Measurements from ENCODE around the gene PEX14. TPM values are rescaled to one million over a fixed set of nuclear protein-coding genes. Genes with fewer than 3 reads are reported as not detected.
A peak's percentile ranks its signal among the peaks of the same experiment; 100 is the strongest.

Gene PEX14
- total and polyA plus RNA-seq, 2 experiments from 2014 or later, result 17.6 to 19.6 TPM

DNA sequence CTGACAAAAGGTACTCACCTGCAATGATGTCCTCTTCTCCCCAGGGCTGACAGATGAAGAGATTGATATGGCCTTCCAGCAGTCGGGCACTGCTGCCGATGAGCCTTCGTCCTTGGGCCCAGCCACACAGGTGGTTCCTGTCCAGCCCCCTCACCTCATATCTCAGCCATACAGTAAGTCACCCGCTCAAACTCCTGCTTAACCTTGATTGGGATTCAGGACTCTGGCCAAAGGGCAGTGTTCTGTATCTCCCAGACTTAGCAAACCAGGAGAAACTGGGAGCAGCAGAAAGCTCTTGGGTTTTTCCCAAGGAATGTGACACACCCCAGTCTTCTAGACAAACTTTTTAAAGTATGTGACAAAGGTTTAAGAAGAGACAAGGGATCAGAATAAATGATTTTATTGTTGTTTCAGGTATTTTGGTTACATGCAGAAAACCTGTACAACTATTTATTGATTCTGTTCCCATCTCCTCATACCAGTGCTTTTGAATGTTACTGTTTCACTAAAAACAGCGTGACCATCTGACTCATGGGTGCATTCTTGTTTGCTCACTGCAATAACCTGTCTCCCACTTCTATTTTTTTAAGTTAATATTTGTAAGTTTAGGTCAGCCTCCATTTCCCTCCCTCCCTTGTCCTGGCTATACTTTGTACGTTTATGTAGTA, 124.6 kb downstream of the PEX14 start:
- H3K79me2 ChIP-seq (replicated peaks; ENCODE audit: insufficient read depth), result no peaks in the 10 kb centered on the region
- H2AFZ ChIP-seq, result no peak overlapping the region
- H3K27ac Mint-ChIP-seq, result no peak overlapping the region
- H3K27me3 Mint-ChIP-seq (ENCODE audit: insufficient read depth, low read depth, poor library complexity), result peaks cover 17% of the 10 kb centered on the region
- no peaks in the 10 kb centered on the region for H3K36me3 Mint-ChIP-seq (ENCODE audit: low read depth)
- peaks cover 3% of the 10 kb centered on the region; the same call in 1 of the 2 replicates for H4K20me1 ChIP-seq (replicated peaks; ENCODE audit: insufficient read depth)
- H3K4me1 Mint-ChIP-seq, result peaks cover 48% of the 10 kb centered on the region
- H3K9me3 Mint-ChIP-seq, result no peaks in the 10 kb centered on the region
- no peak overlapping the region for H3K4me2 ChIP-seq
- H3K4me1 ChIP-seq (ENCODE audit: insufficient read depth), result peaks cover 18% of the 10 kb centered on the region
- peaks cover 2% of the 10 kb centered on the region; the same call in 1 of the 2 replicates for H3F3A ChIP-seq (replicated peaks; ENCODE audit: low read depth)
- H3K9me2 ChIP-seq (ENCODE audit: insufficient read depth), result no peaks in the 10 kb centered on the region
- no peak for ATAC-seq
- DNase-seq (ENCODE audit: low spot score), result no peak
- no peaks in the 10 kb centered on the region for H3K27me3 ChIP-seq (ENCODE audit: insufficient read depth)
- no peak overlapping the region for H3K4me3 ChIP-seq
- H3K27ac ChIP-seq (ENCODE audit: low read depth), result no peak overlapping the region
- H3K36me3 ChIP-seq (ENCODE audit: insufficient read depth), result peaks cover 5% of the 10 kb centered on the region; the same call in 1 of the 2 replicates
- TF ChIP-seq, protein P1, sequence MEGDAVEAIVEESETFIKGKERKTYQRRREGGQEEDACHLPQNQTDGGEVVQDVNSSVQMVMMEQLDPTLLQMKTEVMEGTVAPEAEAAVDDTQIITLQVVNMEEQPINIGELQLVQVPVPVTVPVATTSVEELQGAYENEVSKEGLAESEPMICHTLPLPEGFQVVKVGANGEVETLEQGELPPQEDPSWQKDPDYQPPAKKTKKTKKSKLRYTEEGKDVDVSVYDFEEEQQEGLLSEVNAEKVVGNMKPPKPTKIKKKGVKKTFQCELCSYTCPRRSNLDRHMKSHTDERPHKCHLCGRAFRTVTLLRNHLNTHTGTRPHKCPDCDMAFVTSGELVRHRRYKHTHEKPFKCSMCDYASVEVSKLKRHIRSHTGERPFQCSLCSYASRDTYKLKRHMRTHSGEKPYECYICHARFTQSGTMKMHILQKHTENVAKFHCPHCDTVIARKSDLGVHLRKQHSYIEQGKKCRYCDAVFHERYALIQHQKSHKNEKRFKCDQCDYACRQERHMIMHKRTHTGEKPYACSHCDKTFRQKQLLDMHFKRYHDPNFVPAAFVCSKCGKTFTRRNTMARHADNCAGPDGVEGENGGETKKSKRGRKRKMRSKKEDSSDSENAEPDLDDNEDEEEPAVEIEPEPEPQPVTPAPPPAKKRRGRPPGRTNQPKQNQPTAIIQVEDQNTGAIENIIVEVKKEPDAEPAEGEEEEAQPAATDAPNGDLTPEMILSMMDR (conservative IDR thresholded peaks at IDR 0.05; ENCODE audit: low read depth in 2 of 2), result no peak
- TF ChIP-seq ZNF114 (CRISPR knock-in tag; IDR thresholded peaks at IDR 0.05) (no peak), EZH2phosphoT487 (IDR thresholded peaks at IDR 0.05; ENCODE audit: unreplicated experiment) (no peak), NANOG (IDR thresholded peaks at IDR 0.05; ENCODE audit: borderline replicate concordance) (no peak)
- TF ChIP-seq, protein P2, sequence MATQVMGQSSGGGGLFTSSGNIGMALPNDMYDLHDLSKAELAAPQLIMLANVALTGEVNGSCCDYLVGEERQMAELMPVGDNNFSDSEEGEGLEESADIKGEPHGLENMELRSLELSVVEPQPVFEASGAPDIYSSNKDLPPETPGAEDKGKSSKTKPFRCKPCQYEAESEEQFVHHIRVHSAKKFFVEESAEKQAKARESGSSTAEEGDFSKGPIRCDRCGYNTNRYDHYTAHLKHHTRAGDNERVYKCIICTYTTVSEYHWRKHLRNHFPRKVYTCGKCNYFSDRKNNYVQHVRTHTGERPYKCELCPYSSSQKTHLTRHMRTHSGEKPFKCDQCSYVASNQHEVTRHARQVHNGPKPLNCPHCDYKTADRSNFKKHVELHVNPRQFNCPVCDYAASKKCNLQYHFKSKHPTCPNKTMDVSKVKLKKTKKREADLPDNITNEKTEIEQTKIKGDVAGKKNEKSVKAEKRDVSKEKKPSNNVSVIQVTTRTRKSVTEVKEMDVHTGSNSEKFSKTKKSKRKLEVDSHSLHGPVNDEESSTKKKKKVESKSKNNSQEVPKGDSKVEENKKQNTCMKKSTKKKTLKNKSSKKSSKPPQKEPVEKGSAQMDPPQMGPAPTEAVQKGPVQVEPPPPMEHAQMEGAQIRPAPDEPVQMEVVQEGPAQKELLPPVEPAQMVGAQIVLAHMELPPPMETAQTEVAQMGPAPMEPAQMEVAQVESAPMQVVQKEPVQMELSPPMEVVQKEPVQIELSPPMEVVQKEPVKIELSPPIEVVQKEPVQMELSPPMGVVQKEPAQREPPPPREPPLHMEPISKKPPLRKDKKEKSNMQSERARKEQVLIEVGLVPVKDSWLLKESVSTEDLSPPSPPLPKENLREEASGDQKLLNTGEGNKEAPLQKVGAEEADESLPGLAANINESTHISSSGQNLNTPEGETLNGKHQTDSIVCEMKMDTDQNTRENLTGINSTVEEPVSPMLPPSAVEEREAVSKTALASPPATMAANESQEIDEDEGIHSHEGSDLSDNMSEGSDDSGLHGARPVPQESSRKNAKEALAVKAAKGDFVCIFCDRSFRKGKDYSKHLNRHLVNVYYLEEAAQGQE (IDR thresholded peaks at IDR 0.05; ENCODE audit: unreplicated experiment), result no peak
- H3K4me3 Mint-ChIP-seq, result no peak overlapping the region

DNA sequence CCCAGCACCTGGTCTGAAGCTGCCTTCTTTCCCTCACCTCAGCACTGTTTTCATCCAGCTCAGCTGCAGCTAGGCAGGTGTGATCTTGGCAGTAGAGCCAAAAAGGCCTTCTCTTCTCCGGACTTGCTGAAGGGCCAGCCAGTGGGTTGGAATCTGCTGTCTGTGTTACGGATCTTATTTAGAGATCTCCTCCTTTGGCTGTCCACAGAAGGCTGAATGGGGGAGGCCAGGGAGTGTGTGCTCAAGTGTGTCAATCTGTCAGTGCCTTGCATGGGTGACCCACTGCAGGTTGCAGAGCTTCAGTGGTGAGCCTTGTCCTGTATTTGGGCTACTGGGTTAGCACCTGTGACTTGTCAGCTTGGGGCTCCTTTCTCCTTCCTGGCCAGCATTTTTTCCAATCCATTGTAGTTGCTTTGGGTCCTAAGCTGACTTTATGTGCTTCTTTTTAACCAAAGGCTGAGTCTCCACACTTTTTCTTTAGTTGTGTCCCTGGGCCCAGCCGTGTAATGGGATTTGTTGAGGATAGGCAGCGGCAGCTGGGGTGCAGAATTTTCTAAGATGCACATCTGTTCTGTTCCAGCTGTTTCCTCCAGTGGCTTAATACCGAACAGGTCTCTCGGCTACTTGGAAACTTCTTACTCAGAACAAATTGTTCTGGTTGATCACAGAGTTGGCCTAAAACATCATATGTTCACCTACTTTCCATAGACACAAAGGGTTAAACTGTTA, 126.8 kb downstream of the PEX14 start:
- H3K79me2 ChIP-seq (replicated peaks; ENCODE audit: insufficient read depth), result no peaks in the 10 kb centered on the region
- Mint-ChIP-seq H3K9me3 (no peaks in the 10 kb centered on the region), H3K4me3 (no peak overlapping the region), H3K36me3 (ENCODE audit: low read depth) (no peaks in the 10 kb centered on the region), H3K27ac (no peak overlapping the region), H3K4me1 (peaks cover 42% of the 10 kb centered on the region), H3K27me3 (ENCODE audit: insufficient read depth, low read depth, poor library complexity) (peaks cover 8% of the 10 kb centered on the region)
- H3K9me2 ChIP-seq (ENCODE audit: insufficient read depth), result no peaks in the 10 kb centered on the region
- H3K27ac ChIP-seq (ENCODE audit: low read depth), result peak overlapping the region; percentile 10; the same call in 1 of the 2 replicates
- ATAC-seq (no peak), DNase-seq (ENCODE audit: low spot score) (no peak)
- no peak overlapping the region for H3K4me3 ChIP-seq
- H3K4me2 ChIP-seq, result no peak overlapping the region
- H2AFZ ChIP-seq, result no peak overlapping the region
- H3K4me1 ChIP-seq (ENCODE audit: insufficient read depth), result no peaks in the 10 kb centered on the region; the same call in 1 of the 2 replicates
- H4K20me1 ChIP-seq (replicated peaks; ENCODE audit: insufficient read depth), result peaks cover 3% of the 10 kb centered on the region; the same call in 1 of the 2 replicates
- H3K36me3 ChIP-seq (ENCODE audit: insufficient read depth), result peaks cover 5% of the 10 kb centered on the region; the same call in 1 of the 2 replicates
- no peaks in the 10 kb centered on the region for H3K27me3 ChIP-seq (ENCODE audit: insufficient read depth)
- 0 out of 2 replicates have a peak, but pooled peaks cover 2% of the 10 kb centered on the region for H3F3A ChIP-seq (replicated peaks; ENCODE audit: low read depth)
- TF ChIP-seq, protein P2 (IDR thresholded peaks at IDR 0.05; ENCODE audit: unreplicated experiment), result no peak
- TF ChIP-seq, protein P3, sequence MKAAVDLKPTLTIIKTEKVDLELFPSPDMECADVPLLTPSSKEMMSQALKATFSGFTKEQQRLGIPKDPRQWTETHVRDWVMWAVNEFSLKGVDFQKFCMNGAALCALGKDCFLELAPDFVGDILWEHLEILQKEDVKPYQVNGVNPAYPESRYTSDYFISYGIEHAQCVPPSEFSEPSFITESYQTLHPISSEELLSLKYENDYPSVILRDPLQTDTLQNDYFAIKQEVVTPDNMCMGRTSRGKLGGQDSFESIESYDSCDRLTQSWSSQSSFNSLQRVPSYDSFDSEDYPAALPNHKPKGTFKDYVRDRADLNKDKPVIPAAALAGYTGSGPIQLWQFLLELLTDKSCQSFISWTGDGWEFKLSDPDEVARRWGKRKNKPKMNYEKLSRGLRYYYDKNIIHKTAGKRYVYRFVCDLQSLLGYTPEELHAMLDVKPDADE (IDR thresholded peaks at IDR 0.05), result no peak
- TF ChIP-seq JUNB (IDR thresholded peaks at IDR 0.05; ENCODE audit: unreplicated experiment), result no peak
- no peak for TF ChIP-seq ZNF114 (CRISPR knock-in tag; IDR thresholded peaks at IDR 0.05)
- no peak for TF ChIP-seq EZH2 (IDR thresholded peaks at IDR 0.05; ENCODE audit: low read depth, unreplicated experiment)
- TF ChIP-seq POLR2AphosphoS5 (IDR thresholded peaks at IDR 0.05; ENCODE audit: low read depth), result no peak
- TF ChIP-seq ZNF331 (CRISPR knock-in tag; IDR thresholded peaks at IDR 0.05; ENCODE audit: low read depth), result no peak

Data from GM23338 (cell line).